T-helper 17 cell (primary cell): ENCODE data around the gene SORBS1. TPM values are rescaled to one million over a fixed set of nuclear protein-coding genes. Genes with fewer than 3 reads are reported as not detected.

Experiments
- ATAC-seq: fragments of 150-1000 bp; cut with Tn5 transposase; 2 replicates; pipeline ENCODE4 v1.10.0; 2021; ENCODE audit warnings: mild to moderate bottlenecking, moderate library complexity
- DNase-seq, 3 donors: peaks; one replicate each; pipeline versions ENCODE4 v3.0.0 to v3.0.0-alpha.2; 2020 to 2021
- H3K9me3 ChIP-seq: one replicate; pipeline ENCODE4 v1.7.0; 2013; ENCODE audit warnings: low read length, mild to moderate bottlenecking; ENCODE audit not compliant: control insufficient read depth, poor library complexity, severe bottlenecking
- H3K27ac Mint-ChIP-seq: one replicate; pipeline ENCODE4 v1.8.0; 2022; ENCODE audit warnings: mild to moderate bottlenecking, moderate library complexity, mixed read lengths
- H3K27me3 Mint-ChIP-seq: one replicate; pipeline ENCODE4 v1.8.0; 2022; ENCODE audit warnings: mixed read lengths
- H3K36me3 Mint-ChIP-seq: one replicate; pipeline ENCODE4 v1.8.0; 2022; ENCODE audit warnings: low read depth, mixed read lengths
- H3K4me1 Mint-ChIP-seq: one replicate; pipeline ENCODE4 v1.8.0; 2022; ENCODE audit warnings: mild to moderate bottlenecking, mixed read lengths
- H3K4me3 Mint-ChIP-seq: one replicate; pipeline ENCODE4 v1.8.0; 2022; ENCODE audit warnings: mild to moderate bottlenecking, moderate library complexity, mixed read lengths
- total RNA-seq, 4 donors: library from RNA in 2 of 4; stranded (reverse) in 2 of 4; gene quantifications; one replicate each; pipeline ENCODE4 v1.2.3 and lab custom pipeline; 2022 to 2026

Gene SORBS1
- total RNA-seq, 2 donors from 2014 or later, result 2.5 to 5.0 TPM

DNA sequence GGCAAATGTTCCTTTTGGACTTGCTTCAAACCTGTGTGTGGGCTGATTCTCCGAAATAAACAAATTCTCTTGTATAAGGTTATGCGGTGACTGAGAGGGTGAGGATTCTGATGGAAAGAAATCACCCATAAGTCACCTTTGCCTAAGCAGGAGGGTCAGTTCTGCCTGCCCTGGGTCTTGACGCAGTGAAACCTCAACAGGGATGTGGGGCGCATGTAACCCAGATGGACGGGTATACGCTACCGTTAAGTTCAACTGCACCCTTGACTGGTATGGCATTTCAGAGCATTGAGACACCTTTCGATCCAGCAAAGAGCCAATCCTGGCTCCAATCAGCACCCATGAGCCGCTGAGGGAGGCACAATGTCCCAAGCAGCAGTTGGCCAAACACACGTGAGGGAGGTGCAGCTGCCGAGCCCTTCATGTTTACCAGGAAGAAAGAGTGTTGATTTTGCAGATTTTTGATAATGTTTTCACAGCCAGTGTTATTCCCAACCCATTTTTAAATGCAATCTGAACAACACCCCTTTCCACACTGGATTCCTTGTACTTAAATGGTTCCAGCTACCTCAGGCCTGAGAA lies 48.1 kb downstream of the SORBS1 start:
- H3K27me3 Mint-ChIP-seq, result peaks cover 39% of the 10 kb centered on the region
- DNase-seq (no peak), ATAC-seq (no peak)
- no peak overlapping the region for H3K27ac Mint-ChIP-seq
- H3K36me3 Mint-ChIP-seq, result no peaks in the 10 kb centered on the region
- H3K4me3 Mint-ChIP-seq, result no peak overlapping the region
- H3K4me1 Mint-ChIP-seq, result peaks cover 8% of the 10 kb centered on the region
- H3K9me3 ChIP-seq, result no peaks in the 10 kb centered on the region

DNA sequence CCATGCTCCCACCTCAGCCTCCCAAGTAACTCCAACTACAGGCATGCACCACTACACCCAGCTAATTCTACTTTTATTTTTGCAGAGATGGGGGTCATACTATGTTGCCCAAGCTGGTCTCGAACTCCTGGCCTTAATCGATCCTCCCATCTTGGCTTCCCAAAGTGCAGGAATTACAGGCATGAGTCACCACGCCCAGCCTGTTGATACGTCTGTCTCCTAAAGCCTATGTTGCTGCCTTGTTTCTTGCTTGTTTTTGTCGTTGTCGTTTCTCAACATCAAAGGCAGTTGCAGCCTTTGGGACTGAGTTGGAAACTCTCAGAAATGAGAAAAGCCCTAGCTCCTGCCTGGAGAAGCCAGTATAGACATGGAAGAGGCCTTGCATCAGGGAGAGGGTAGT lies 49.9 kb downstream of the SORBS1 start:
- no peak overlapping the region for H3K4me3 Mint-ChIP-seq
- no peaks in the 10 kb centered on the region for H3K36me3 Mint-ChIP-seq
- no peaks in the 10 kb centered on the region for H3K9me3 ChIP-seq
- H3K27me3 Mint-ChIP-seq, result peaks cover 31% of the 10 kb centered on the region
- ATAC-seq, result no peak
- H3K27ac Mint-ChIP-seq, result no peak overlapping the region
- peaks cover 8% of the 10 kb centered on the region for H3K4me1 Mint-ChIP-seq
- no peak for DNase-seq

DNA sequence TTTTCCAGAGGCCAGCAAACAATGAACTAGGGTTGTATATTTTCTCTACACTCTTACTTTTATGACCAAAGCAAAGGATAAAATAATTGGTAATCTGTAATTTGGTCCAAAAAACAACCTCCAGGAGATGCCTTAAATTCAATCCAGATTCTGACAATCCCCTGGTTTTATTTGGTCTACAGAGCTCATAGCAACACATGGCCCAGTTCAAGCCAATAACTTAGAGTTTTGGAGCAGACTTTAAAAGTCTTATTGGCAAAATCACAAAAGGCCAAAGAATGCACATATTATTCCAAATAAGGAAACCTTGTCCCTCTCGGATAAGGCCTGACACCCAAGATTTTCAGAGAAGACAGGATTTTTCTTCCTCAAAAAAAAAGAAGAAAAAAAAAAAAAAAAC lies 51.9 kb downstream of the SORBS1 start:
- Mint-ChIP-seq H3K4me3 (no peak overlapping the region), H3K27ac (no peak overlapping the region), H3K4me1 (peaks cover 7% of the 10 kb centered on the region), H3K36me3 (no peaks in the 10 kb centered on the region), H3K27me3 (peaks cover 23% of the 10 kb centered on the region)
- ATAC-seq, result no peak
- no peak for DNase-seq
- H3K9me3 ChIP-seq, result no peaks in the 10 kb centered on the region

DNA sequence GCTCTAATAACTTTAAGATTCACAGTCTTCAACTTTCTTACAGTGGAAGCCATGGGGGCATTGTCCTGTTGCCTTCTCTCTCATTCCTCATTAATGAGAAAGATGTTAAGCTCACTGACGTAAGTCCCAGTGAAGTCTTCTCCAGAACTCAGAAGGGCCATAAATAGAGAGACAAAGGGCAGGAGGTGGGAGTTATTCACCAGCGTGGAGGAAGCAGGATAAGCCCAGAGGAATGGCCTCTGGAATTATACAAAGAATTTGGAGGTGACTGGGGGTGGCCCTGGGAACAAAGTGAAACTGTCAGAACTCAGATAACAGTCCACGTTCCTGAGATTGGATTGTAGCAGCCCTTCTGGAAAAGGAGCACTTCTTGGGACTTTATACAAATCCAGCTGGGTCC lies 52.4 kb downstream of the SORBS1 start:
- ATAC-seq (no peak), DNase-seq (no peak)
- no peak overlapping the region for H3K27ac Mint-ChIP-seq
- no peaks in the 10 kb centered on the region for H3K36me3 Mint-ChIP-seq
- H3K9me3 ChIP-seq, result no peaks in the 10 kb centered on the region
- peaks cover 5% of the 10 kb centered on the region for H3K4me1 Mint-ChIP-seq
- no peak overlapping the region for H3K4me3 Mint-ChIP-seq
- H3K27me3 Mint-ChIP-seq, result peaks cover 25% of the 10 kb centered on the region

DNA sequence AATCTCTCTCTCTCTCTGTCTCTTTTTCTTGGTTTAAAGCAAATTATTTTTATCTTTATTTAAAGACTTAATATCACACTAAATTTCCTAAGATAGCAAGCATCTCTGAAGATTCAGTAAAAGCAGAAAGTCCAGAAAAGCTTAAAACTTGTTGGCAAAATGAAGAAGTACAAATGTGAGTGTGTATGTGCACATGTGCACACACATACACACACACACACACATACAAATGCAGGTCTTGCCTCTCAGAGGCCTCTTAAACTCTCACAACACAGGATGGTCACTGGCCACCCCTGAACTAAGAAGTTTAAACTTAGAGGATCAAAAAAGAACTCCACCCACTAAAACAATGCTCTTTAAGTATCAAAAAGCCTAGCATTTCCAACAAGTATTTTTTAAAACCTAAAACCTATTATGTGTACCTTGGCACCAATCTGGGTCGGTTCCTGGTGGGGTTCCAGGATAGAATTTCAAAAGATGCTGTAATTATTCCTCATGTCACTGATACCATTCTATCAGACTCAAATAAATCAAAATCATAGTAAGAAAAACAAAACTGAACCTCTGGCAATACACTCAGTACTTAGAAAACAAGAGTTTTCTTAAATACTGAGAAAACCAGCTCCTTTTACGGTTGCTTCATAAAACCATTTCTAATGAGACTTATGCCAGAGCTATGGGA lies 55.0 kb downstream of the SORBS1 start:
- Mint-ChIP-seq H3K4me3 (no peak overlapping the region), H3K4me1 (peaks cover 8% of the 10 kb centered on the region), H3K36me3 (peaks cover 3% of the 10 kb centered on the region), H3K27ac (no peak overlapping the region), H3K27me3 (peaks cover 26% of the 10 kb centered on the region)
- no peaks in the 10 kb centered on the region for H3K9me3 ChIP-seq
- DNase-seq (no peak), ATAC-seq (no peak)

DNA sequence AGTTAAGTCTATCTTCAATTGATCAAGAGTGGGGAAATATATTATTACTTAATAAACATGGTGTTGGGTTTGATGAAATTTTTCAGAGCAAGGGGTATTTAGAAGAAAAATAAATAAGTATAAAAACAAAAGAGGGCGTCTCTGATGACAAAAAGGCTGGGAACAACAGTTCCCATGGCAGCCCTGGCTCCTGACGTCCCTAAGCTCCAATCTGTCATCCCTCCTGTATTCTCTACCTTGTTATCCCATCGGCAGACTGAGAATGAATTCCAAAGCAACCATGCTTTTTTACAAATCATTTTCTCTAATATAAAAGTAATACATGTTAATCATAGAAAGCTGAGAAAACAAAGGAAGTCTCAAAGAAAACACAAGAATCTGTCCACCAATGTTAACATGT lies 55.5 kb downstream of the SORBS1 start:
- Mint-ChIP-seq H3K27me3 (peaks cover 26% of the 10 kb centered on the region), H3K4me1 (peaks cover 5% of the 10 kb centered on the region), H3K4me3 (no peak overlapping the region), H3K27ac (no peak overlapping the region), H3K36me3 (peaks cover 3% of the 10 kb centered on the region)
- DNase-seq (no peak), ATAC-seq (no peak)
- H3K9me3 ChIP-seq, result no peaks in the 10 kb centered on the region

DNA sequence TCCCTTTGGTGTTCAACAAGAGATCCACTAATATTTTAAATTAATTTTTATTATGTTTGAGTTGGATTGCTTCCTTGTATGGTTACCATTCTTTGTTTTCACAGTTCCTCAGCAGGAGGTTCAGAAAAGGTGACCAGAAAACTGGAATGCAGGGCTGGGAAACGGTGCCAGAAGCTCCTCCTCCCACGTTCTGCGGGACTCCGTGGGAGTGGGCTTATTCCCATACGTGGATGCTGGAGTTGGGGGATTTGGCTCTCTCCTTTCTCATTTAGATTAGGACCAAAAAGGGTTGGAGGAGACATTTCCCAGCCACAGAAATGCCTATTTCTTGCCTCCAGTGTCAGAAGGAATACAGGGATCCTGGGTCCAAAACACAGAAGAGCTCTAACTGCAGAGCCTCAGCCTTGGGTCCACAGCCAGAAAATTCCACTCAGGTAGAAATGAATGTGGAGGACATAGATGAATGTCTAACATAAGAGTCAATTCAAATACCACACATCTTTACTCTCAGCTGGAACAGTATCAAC lies 56.0 kb downstream of the SORBS1 start:
- no peak overlapping the region for H3K4me3 Mint-ChIP-seq
- peaks cover 27% of the 10 kb centered on the region for H3K27me3 Mint-ChIP-seq
- peaks cover 3% of the 10 kb centered on the region for H3K36me3 Mint-ChIP-seq
- H3K9me3 ChIP-seq, result no peaks in the 10 kb centered on the region
- ATAC-seq (no peak), DNase-seq (no peak)
- no peak overlapping the region for H3K27ac Mint-ChIP-seq
- peaks cover 5% of the 10 kb centered on the region for H3K4me1 Mint-ChIP-seq

DNA sequence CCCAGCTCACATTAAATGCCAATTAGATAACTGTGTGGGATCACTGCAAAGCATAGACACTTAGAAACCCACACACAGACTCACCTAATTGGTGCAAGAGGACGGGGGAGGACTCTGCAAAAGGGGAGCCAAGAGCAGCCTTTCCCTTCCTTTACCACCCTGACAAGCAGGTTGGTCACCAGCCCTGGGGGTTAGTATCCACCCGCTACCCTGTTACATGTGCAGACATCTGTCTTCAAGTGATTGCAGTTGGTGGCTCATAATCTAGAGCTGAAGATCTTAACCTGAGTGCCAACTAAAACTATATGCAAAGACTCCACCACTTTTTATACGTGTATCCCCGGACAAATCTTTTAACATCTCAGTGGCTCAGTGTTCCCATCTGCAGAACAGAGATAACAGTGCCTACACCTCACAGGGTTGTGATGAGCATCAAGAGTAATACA lies 56.9 kb downstream of the SORBS1 start:
- no peaks in the 10 kb centered on the region for H3K9me3 ChIP-seq
- peaks cover 3% of the 10 kb centered on the region for H3K36me3 Mint-ChIP-seq
- peaks cover 5% of the 10 kb centered on the region for H3K4me1 Mint-ChIP-seq
- H3K27me3 Mint-ChIP-seq, result peaks cover 27% of the 10 kb centered on the region
- H3K4me3 Mint-ChIP-seq, result no peak overlapping the region
- DNase-seq (no peak), ATAC-seq (no peak)
- no peak overlapping the region for H3K27ac Mint-ChIP-seq

DNA sequence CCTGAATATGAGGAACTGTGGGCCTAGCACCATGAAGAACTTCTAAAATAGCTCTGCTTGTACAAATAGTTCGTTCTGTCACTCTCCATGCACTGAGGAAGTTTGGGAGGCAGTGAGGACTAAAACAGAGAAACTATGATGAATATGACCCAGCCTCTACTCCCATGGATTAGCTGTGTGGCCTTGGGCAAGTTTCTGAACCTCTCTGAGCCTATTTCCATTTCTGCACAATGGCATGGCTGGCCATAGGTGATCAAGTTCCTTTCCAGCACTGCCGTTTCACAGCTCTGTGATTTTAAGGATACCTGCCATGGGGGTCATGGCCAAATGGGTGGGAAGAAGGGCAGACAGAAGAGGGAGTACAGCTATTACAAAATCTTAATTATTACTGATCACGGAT lies 57.6 kb downstream of the SORBS1 start:
- no peak for ATAC-seq
- H3K4me3 Mint-ChIP-seq, result no peak overlapping the region

DNA sequence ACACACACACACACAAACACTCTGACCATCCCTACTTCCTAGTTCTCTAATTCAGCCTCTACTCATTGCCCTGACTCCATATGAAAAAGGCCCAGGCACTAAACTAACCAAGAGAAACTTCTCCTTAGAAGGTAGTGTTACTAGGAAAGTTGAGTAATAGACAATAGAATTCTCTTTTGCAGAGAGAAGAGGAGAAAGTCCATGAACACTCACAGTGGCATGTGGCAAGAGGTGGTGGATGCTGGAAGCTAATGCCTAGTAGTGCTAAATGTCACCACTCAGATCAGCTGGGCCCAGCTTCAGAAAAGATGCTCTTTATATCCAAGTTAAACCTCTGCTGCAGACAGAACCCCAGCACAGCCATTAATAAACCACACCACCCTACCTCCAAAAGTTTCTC lies 58.2 kb downstream of the SORBS1 start:
- no peak overlapping the region for H3K27ac Mint-ChIP-seq
- H3K36me3 Mint-ChIP-seq, result peaks cover 3% of the 10 kb centered on the region
- DNase-seq, result no peak
- no peaks in the 10 kb centered on the region for H3K9me3 ChIP-seq
- H3K27me3 Mint-ChIP-seq, result peaks cover 27% of the 10 kb centered on the region
- H3K4me3 Mint-ChIP-seq, result no peak overlapping the region
- no peak for ATAC-seq
- peaks cover 4% of the 10 kb centered on the region for H3K4me1 Mint-ChIP-seq

More for the DNA sequence above, 57.6 kb downstream of the SORBS1 start:
- peaks cover 4% of the 10 kb centered on the region for H3K4me1 Mint-ChIP-seq
- DNase-seq, result no peak
- H3K27ac Mint-ChIP-seq, result no peak overlapping the region
- H3K36me3 Mint-ChIP-seq, result peaks cover 3% of the 10 kb centered on the region
- peaks cover 27% of the 10 kb centered on the region for H3K27me3 Mint-ChIP-seq
- no peaks in the 10 kb centered on the region for H3K9me3 ChIP-seq

DNA sequence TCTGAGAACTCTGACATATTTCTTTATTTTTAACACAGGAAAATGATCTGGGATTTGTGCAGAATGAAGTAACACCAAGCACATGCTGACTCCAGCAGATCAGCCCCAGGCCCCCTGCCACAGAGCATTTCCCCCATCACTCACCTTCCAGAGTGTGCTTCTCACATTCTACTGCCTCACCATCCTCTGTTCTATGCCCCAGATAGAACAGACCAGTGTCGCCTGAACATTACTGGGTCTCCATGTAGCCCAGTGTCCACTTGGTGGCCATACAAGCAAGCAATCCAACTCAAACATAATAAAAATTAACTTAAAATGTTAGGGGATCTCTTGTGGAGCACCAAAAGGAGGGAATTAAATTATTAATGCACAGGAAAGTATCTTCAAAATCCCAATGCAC lies 58.8 kb downstream of the SORBS1 start:
- no peak for DNase-seq
- H3K4me3 Mint-ChIP-seq, result no peak overlapping the region

DNA sequence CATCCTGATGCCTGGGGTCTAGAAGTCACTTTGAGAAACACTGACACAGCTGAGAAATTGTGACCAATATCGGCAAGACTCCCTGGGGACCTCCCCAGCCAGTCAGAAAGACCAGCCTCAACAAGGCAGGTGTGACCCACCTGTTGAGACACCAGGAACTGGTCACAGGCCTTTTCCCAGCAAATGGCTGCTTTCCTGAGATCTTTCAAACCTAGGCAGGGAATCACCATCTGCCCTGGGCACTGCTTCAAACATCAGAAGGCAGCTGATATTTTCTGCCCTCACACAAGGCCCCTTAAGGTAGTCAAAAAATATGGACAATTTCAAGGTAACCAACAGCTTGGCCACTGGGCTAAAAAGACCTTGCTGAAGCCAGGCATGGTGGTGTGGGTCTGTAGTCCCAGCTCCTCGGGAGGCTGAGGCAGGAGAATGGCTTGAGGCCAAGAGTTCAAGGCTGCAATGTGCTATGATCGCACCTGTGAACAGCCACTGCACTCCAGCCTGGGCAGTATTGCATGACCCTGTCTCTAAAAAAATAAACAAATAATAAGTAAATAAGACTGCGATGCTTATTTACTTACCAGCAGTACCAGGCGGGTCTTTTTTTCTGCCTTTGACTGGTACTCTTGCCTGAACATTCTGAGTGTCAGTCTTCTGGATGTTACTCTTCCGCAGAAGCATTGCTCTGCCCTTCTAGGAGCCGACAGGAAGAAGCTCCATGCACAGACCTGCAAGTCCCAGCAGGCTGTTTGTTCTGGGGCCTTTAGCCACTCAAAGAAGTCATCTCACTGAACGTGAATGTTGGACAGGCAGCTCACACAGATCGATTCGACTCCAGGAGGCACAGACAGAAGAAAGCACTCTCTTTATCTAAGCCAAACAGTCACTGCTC lies 59.7 kb downstream of the SORBS1 start:
- DNase-seq (no peak), ATAC-seq (no peak)
- Mint-ChIP-seq H3K27me3 (peaks cover 32% of the 10 kb centered on the region), H3K4me1 (peaks cover 4% of the 10 kb centered on the region), H3K36me3 (peaks cover 3% of the 10 kb centered on the region), H3K4me3 (no peak overlapping the region), H3K27ac (no peak overlapping the region)
- no peaks in the 10 kb centered on the region for H3K9me3 ChIP-seq

More for the DNA sequence above, 58.8 kb downstream of the SORBS1 start:
- peaks cover 4% of the 10 kb centered on the region for H3K4me1 Mint-ChIP-seq
- H3K27me3 Mint-ChIP-seq, result peaks cover 27% of the 10 kb centered on the region
- no peak for ATAC-seq
- no peaks in the 10 kb centered on the region for H3K9me3 ChIP-seq
- no peak overlapping the region for H3K27ac Mint-ChIP-seq
- peaks cover 3% of the 10 kb centered on the region for H3K36me3 Mint-ChIP-seq

DNA sequence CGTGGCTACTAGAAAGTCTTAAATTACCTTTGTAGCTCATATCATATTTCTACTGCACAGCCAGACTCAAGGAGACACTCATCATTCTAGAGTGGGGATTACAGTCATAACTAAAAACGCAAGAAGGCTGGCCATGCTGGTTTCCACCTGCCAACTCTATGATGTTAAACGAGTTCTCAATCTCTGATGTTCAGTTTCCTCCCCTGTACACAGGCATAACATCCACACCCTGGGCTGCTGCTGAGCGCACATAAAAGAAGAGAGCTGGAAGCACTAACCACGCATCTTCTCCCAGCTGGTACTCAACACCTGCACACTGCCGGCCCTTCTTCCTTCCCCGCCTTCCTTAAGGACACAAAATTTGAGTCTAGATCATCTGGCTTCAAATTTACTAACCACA lies 60.5 kb downstream of the SORBS1 start:
- ATAC-seq, result no peak
- Mint-ChIP-seq H3K27me3 (peaks cover 34% of the 10 kb centered on the region), H3K4me3 (no peak overlapping the region), H3K36me3 (peaks cover 3% of the 10 kb centered on the region), H3K4me1 (peaks cover 4% of the 10 kb centered on the region), H3K27ac (no peak overlapping the region)
- no peak for DNase-seq
- H3K9me3 ChIP-seq, result no peaks in the 10 kb centered on the region
